GM20000 (cell line): Measurements from ENCODE around the gene PIM3.

Experiments used
- DNase-seq: peaks from one replicate; pipeline ENCODE4 v3.0.0; 2012; ENCODE audit warnings: low spot score
- CTCF ChIP-seq: IDR thresholded peaks from 2 replicates; pipeline ENCODE4 v1.5.1; 2012; ENCODE audit warnings: mild to moderate bottlenecking, control low read depth; ENCODE audit errors: extremely low read depth, missing control alignments

The PIM3 gene

GRCh38 chr22:50012211-50013181, 51.9 kb downstream of the PIM3 start, which contains the start of gene IL17REL:
Gene IL17REL, minus strand, starts transcription at chr22:50012765. Its CDS starts 119 bp downstream, at chr22:50012646.
- DNase-seq = no peak
- TF ChIP-seq CTCF = no peak
